ENCODE data around the gene RNF213.

The RNF213 gene

DNA sequence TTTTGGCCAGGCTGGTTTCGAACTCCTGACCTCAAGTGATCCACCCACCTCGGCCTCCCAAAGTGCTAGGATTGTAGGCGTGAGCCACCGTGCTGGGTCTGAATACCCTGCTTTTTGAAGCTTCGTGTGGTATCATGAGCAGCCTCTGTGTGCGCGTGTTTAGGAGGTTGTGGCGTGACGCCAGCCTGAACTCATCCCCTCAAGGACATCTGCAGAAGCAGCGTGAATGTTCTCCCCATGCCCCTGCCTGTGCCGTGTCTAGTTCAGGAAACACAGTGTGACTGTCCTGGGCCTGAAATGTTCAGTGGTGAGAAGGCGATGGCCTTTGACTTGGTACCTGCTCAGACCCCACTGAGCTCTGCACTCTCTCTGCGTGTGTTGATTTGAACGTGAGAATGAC is 35.6 kb downstream of the RNF213 start:
- TF ChIP-seq POLR2AphosphoS5 (IDR thresholded peaks at IDR 0.05; ENCODE audit: low read depth, low read length) (peak; percentile 31; the same call in 1 of the 2 replicates), SIN3A (IDR thresholded peaks at IDR 0.05; ENCODE audit: borderline replicate concordance, insufficient read depth, low read length) (no peak)

DNA sequence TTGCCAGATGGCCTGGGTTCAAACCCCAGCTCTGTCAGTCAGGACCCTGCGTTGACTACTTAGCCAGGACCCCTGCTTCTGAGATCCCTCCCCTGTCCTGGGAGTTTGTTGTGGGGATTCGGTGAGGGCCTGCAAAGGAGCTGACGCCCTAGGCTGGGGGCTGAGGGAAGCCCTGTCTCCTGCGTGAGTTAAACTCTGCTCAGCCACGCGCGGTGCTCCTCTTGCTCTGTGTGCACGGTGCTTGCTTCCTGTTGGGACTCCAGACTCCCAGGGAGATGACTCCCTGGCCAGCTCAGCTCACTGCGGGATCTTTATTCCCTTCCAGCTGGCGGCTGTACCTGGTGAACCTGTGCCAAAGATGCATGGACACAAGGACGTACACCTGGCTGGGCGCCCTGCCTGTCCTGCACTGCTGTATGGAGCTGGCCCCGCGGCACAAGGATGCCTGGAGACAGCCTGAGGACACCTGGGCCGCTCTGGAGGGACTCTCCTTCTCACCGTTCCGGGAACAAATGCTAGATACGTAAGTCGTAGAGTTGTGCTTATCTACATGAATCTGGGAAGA is 37.4 kb downstream of the RNF213 start:
- TF ChIP-seq POLR2AphosphoS5 (IDR thresholded peaks at IDR 0.05; ENCODE audit: low read depth, low read length): no peak
- no peak for TF ChIP-seq SIN3A (IDR thresholded peaks at IDR 0.05; ENCODE audit: borderline replicate concordance, insufficient read depth, low read length)
- TF ChIP-seq FOXP2 (optimal IDR thresholded peaks at IDR 0.05; ENCODE audit: borderline replicate concordance, extremely low read depth, extremely low read length, insufficient read depth): no peak
- no peak for TF ChIP-seq TAF1 (IDR thresholded peaks at IDR 0.05; ENCODE audit: borderline replicate concordance, insufficient read depth, low read length)

- TF ChIP-seq REST (IDR thresholded peaks at IDR 0.05; ENCODE audit: insufficient read depth in 1 of 2, low read depth in 2 of 2, low read length in 2 of 2) (no peak), FOXP2 (optimal IDR thresholded peaks at IDR 0.05; ENCODE audit: borderline replicate concordance, extremely low read depth, extremely low read length, insufficient read depth) (no peak), TAF1 (IDR thresholded peaks at IDR 0.05; ENCODE audit: borderline replicate concordance, insufficient read depth, low read length) (no peak), SIN3A (IDR thresholded peaks at IDR 0.05; ENCODE audit: borderline replicate concordance, insufficient read depth, low read length) (no peak), POLR2AphosphoS5 (IDR thresholded peaks at IDR 0.05; ENCODE audit: low read depth, low read length) (no peak)
Measured at GRCh38 chr17:80303824-80304223, 43.2 kb downstream of the RNF213 start.

DNA sequence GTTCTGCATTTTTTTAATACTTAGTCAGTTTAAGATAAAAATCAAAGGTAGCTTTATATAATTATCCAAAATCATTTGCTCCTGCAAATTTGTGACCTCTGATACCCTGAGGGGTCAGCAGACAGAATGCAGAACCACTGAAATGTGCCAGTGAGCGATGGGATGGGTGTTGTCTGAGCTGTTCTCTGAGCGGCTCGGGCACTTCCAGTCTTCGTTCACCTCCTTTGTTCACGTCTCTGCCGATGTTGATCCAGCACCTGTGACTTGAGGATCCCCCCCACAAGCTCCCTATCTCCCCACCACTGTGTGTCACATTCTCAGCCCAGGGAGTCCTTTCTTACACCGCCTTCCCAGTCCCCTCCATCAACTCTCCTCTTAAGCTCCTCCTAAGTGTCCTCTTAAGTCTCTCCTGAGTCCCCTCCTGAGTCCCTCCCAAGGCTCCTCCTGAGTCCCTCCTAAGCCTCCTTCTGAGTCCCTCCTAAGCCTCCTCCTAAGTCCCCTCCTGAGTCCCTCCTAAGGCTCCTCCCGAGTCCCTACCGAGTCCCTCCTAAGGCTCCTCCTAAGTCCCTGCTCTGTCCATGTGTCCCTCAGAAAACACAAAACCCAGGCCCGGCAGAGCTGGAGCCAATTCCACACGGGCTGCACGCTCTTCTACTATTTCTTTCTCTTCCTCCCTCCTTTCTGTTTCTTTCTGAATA is 47.5 kb downstream of the RNF213 start:
- no peak for TF ChIP-seq REST (IDR thresholded peaks at IDR 0.05; ENCODE audit: insufficient read depth in 1 of 2, low read depth in 2 of 2, low read length in 2 of 2)
- no peak for TF ChIP-seq SIN3A (IDR thresholded peaks at IDR 0.05; ENCODE audit: borderline replicate concordance, insufficient read depth, low read length)
- TF ChIP-seq FOXP2 (optimal IDR thresholded peaks at IDR 0.05; ENCODE audit: borderline replicate concordance, extremely low read depth, extremely low read length, insufficient read depth): no peak
- TF ChIP-seq POLR2AphosphoS5 (IDR thresholded peaks at IDR 0.05; ENCODE audit: low read depth, low read length): no peak
- no peak for TF ChIP-seq TAF1 (IDR thresholded peaks at IDR 0.05; ENCODE audit: borderline replicate concordance, insufficient read depth, low read length)

GRCh38 chr17:80308692-80309517 is 48.3 kb downstream of the RNF213 start:
- TF ChIP-seq SIN3A (IDR thresholded peaks at IDR 0.05; ENCODE audit: borderline replicate concordance, insufficient read depth, low read length): no peak
- no peak for TF ChIP-seq TAF1 (IDR thresholded peaks at IDR 0.05; ENCODE audit: borderline replicate concordance, insufficient read depth, low read length)
- TF ChIP-seq REST (IDR thresholded peaks at IDR 0.05; ENCODE audit: insufficient read depth in 1 of 2, low read depth in 2 of 2, low read length in 2 of 2): no peak
- TF ChIP-seq FOXP2 (optimal IDR thresholded peaks at IDR 0.05; ENCODE audit: borderline replicate concordance, extremely low read depth, extremely low read length, insufficient read depth): no peak
- TF ChIP-seq POLR2AphosphoS5 (IDR thresholded peaks at IDR 0.05; ENCODE audit: low read depth, low read length): no peak

Measured in PFSK-1 (cell line).